HepG2 (cell line): Measurements from ENCODE around the gene CAPN15. TPM values are rescaled to one million over a fixed set of nuclear protein-coding genes. Genes with fewer than 3 reads are reported as not detected.

Experiments used
- ATAC-seq: fragments of 200-7000 bp; cut with Tn5 transposase; 3 replicates; pipeline ENCODE4 v1.9.1; 2020; ENCODE audit warnings: mild to moderate bottlenecking, moderate library complexity
- BruUV-seq: library from RNA; stranded (reverse); fragments of 400-500 nt; replicated peaks from 2 replicates; lab custom pipeline; 2021; lab: Mats Ljungman, UMichigan
- CTCF ChIA-PET: fragments of 300-600 bp; formaldehyde crosslinking; extraction: SDS; loops from one replicate; lab custom pipeline; 2021; ENCODE audit warnings: low total read pairs, inconsistent platforms, low intra/inter-chr PET ratio; lab: Yijun Ruan, JAX
- POLR2A ChIA-PET: fragments of 350-600 bp; sonication (Branson Sonifier 250); formaldehyde crosslinking; loops from one replicate; lab custom pipeline; 2020; ENCODE audit warnings: antibody characterized with exemption, inconsistent platforms; lab: Yijun Ruan, JAX
- DNase-seq: peaks from one replicate; pipeline ENCODE4 v3.0.0-alpha.2; 2015; ENCODE audit warnings: low spot score
- FAIRE-seq: peaks from 3 replicates; lab custom pipeline; 2011; peaks lifted over from hg19 to GRCh38; lab: Jason Lieb, UNC
- H2AFZ ChIP-seq: one replicate; pipeline ENCODE4 v1.6.1; 2011; ENCODE audit warnings: low read length, inconsistent platforms
- H3K27ac ChIP-seq: fragments of 300-600 bp; 3 replicates; pipeline ENCODE4 v1.8.0; 2011; ENCODE audit warnings: mixed run types, mild to moderate bottlenecking, mixed read lengths, low read length, inconsistent platforms; ENCODE audit not compliant: insufficient read depth; ENCODE audit errors: extremely low read length
- H3K27me3 ChIP-seq, 2 experiments: fragments of 200-600 bp in 1 of 2; 2 replicates in 1 of 2; 3 replicates in 1 of 2; pipeline versions ENCODE4 v1.6.0 to v1.8.0; 2011; ENCODE audit warnings: low read length in 2 of 2, mild to moderate bottlenecking in 2 of 2, moderate library complexity in 2 of 2, inconsistent platforms in 1 of 2; ENCODE audit not compliant: insufficient read depth in 2 of 2, control insufficient read depth in 1 of 2
- H3K36me3 ChIP-seq, 2 experiments: fragments of 200-600 bp in 1 of 2; replicated peaks in 1 of 2; 2 replicates in 1 of 2; 3 replicates in 1 of 2; pipeline versions ENCODE4 v1.5.1 to v1.8.0; 2011; ENCODE audit warnings: low read length in 2 of 2, inconsistent platforms in 1 of 2; ENCODE audit not compliant: insufficient read depth in 2 of 2, control insufficient read depth in 1 of 2
- H3K4me1 ChIP-seq: 2 replicates; pipeline ENCODE4 v1.5.1; 2012; ENCODE audit warnings: low read length, inconsistent platforms; ENCODE audit not compliant: insufficient read depth
- H3K4me2 ChIP-seq: 2 replicates; pipeline ENCODE4 v1.6.0; 2011; ENCODE audit warnings: low read depth, low read length, inconsistent platforms
- H3K4me3 ChIP-seq, 3 experiments: fragments of 200-600 bp in 1 of 3; sonication (generic), shearing (Covaris generic) in 1 of 3; replicated peaks in 1 of 3; 2 replicates each; pipeline ENCODE4 v1.5.1; 2011 to 2016; ENCODE audit warnings: low read length in 3 of 3, inconsistent platforms in 2 of 3, low read depth in 2 of 3, mild to moderate bottlenecking in 2 of 3, control low read depth in 1 of 3, mixed read lengths in 1 of 3; ENCODE audit not compliant: insufficient read depth in 1 of 3
- H3K79me2 ChIP-seq: one replicate; pipeline ENCODE4 v1.6.1; 2011; ENCODE audit warnings: low read length, inconsistent platforms; ENCODE audit not compliant: insufficient read depth
- H3K9ac ChIP-seq: 2 replicates; pipeline ENCODE4 v1.6.0; 2011; ENCODE audit warnings: mild to moderate bottlenecking, low read depth, low read length, inconsistent platforms; ENCODE audit not compliant: insufficient read depth
- H3K9me3 ChIP-seq: 2 replicates; pipeline ENCODE4 v1.5.1; 2012; ENCODE audit warnings: mild to moderate bottlenecking, low read length
- H4K20me1 ChIP-seq: 2 replicates; pipeline ENCODE4 v1.6.0; 2011; ENCODE audit warnings: inconsistent platforms, mild to moderate bottlenecking, low read length, moderate library complexity; ENCODE audit not compliant: insufficient read depth
- AKAP8 ChIP-seq: sonication (generic); formaldehyde crosslinking; IDR thresholded peaks from 2 replicates; pipeline ENCODE4 v1.5.1; 2020; ENCODE audit warnings: mild to moderate bottlenecking, missing genetic modification reagents
- CCAR2 ChIP-seq: fragments of 200-400 bp; formaldehyde crosslinking; optimal IDR thresholded peaks from 2 replicates; pipeline ENCODE3; 2018; ENCODE audit warnings: low read depth, mild to moderate bottlenecking, low read length, moderate library complexity
- HNRNPL ChIP-seq: fragments of 200-400 bp; formaldehyde crosslinking; IDR thresholded peaks from 2 replicates; pipeline ENCODE4 v1.6.1; 2017; ENCODE audit warnings: mild to moderate bottlenecking, low read depth, low read length
- KDM2A ChIP-seq: sonication (generic); formaldehyde crosslinking; IDR thresholded peaks from 2 replicates; pipeline ENCODE4 v1.4.0; 2020; ENCODE audit warnings: low read depth, missing genetic modification reagents, borderline replicate concordance
- LCORL ChIP-seq, 2 experiments: fragments of 450-650 bp in 1 of 2; sonication (generic) in 1 of 2; formaldehyde crosslinking in 1 of 2; IDR thresholded peaks; 2 replicates each; pipeline versions ENCODE4 v1.5.0 to v1.6.1; 2017 to 2020; ENCODE audit warnings: antibody characterized with exemption in 1 of 2, missing genetic modification reagents in 1 of 2
- MED1 ChIP-seq: sonication (generic); formaldehyde crosslinking; IDR thresholded peaks from 2 replicates; pipeline ENCODE4 v1.4.0; 2020; ENCODE audit warnings: missing genetic modification reagents
- NFKB2 ChIP-seq: sonication (generic); formaldehyde crosslinking; IDR thresholded peaks from 2 replicates; pipeline ENCODE4 v1.4.0; 2020; ENCODE audit warnings: missing genetic modification reagents, borderline replicate concordance
- REPIN1 ChIP-seq: sonication (generic); formaldehyde crosslinking; IDR thresholded peaks from 2 replicates; pipeline ENCODE4 v1.8.0; 2022; ENCODE audit warnings: missing genetic modification reagents, low read depth, mild to moderate bottlenecking, borderline replicate concordance
- ZNF274 ChIP-seq: sonication (generic); formaldehyde crosslinking; IDR thresholded peaks from 2 replicates; pipeline ENCODE4 v1.5.1; 2020; ENCODE audit warnings: mild to moderate bottlenecking, missing genetic modification reagents
- WGBS: methylation state at CpG from one replicate; pipeline ENCODE4 v1.1.6; 2017; ENCODE audit warnings: low lambda C conversion rate; 5-methylcytosine and 5-hydroxymethylcytosine counted together
- in situ Hi-C: cut with HindIII; loops from 2 replicates; pipeline ENCODE4 v1.10.0; 2017; ENCODE audit warnings: low pct_unique_long_range_greater_than_20kb; ENCODE audit not compliant: extremely low pct_ligation_motif_present
- intact Hi-C: fragments of 100-400 bp; cut with micrococcal nuclease; formaldehyde crosslinking; loops from one replicate; pipeline ENCODE4 v1.10.0; 2022; ENCODE audit not compliant: unreplicated experiment
- polyA plus RNA-seq, 8 experiments: library from polyadenylated mRNA; depleted of rRNA in 3 of 8; stranded (reverse) in 7 of 8; unstranded in 1 of 8; fragments of >200 nt; fragmentation: Illumina TruSeq in 4 of 8; extraction: Trizol in 4 of 8; gene quantifications; 2 replicates each; pipeline versions ENCODE4 v1.2.1 to v1.2.3, GENCODE V29; 2011 to 2016; ENCODE audit warnings: low read depth in 4 of 8, missing spikeins in 1 of 8, mixed read lengths in 1 of 8; ENCODE audit not compliant: insufficient read depth in 1 of 8
- total RNA-seq, 5 experiments: library from RNA; depleted of rRNA; stranded (reverse); fragments of >200 nt; fragmentation: Illumina TruSeq; extraction: Trizol; gene quantifications; 2 replicates each; pipeline ENCODE4 v1.2.3, GENCODE V29; 2016; ENCODE audit warnings: low read depth in 1 of 5

The CAPN15 gene
- total and polyA plus RNA-seq, 2 of the 13 experiments (the other 11 are each of a cell fraction or from before 2014, with no cell fraction given), result 14.9 to 24.5 TPM

DNA sequence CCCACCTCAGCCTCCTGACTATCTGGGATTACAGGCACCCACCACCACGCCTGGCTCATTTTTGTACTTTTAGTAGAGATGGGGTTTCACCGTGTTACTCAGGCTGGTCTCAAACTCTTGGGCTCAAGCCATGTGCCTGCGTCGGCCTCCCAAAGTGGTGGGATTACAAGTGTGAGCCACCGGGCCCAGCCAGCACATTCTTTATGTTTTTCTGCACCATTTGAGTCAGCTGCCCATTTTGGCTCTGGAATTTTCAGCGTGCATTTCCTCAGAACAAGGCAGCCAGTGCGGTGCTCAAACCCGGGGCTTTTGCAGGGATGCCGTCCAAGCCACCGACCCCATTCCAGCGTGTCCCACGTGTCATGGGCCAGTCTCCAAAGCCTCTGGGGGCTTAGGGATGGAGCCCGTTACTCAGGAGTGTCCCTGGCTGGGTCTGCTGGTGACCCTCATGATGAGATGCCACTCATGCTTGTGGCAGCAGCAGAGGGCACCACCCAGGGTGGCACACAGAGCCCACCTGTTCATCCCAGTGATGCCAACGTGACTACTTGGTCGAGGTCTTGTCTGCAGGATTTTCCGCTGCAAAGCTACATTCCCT is 58.6 kb downstream of the CAPN15 start:
- intact Hi-C loops, result loop anchor here (10.0 kb wide), 1 partner anchor 59 kb away; the partner anchor contains the start of genes MCRIP2 and WDR90
- DNase-seq, result no peak
- peaks cover 12% of the 10 kb centered on the region; the same call in 1 of the 2 replicates for H4K20me1 ChIP-seq
- BruUV-seq, result no TSS peak
- CTCF ChIA-PET, result interaction anchor here (1.2 kb wide), 1 partner anchor 195 kb away, joined by 3 read pairs; no protein-coding TSS in a partner anchor
- H3K27me3 ChIP-seq, result no peaks in the 10 kb centered on the region
- POLR2A ChIA-PET, result interaction anchor here (1.2 to 1.5 kb wide), 2 partner anchors 9 to 52 kb away, joined by 3 to 5 read pairs; no protein-coding TSS in a partner anchor
- H3K9ac ChIP-seq, result no peak overlapping the region
- H3K27ac ChIP-seq, result no peak overlapping the region
- in situ Hi-C loops, result no loop called here
- no peaks in the 10 kb centered on the region for H3K9me3 ChIP-seq
- peaks cover 39% of the 10 kb centered on the region for H3K4me1 ChIP-seq
- no peak overlapping the region for H3K4me3 ChIP-seq
- H3K36me3 ChIP-seq, result no peaks in the 10 kb centered on the region
- no peak for FAIRE-seq
- H2AFZ ChIP-seq, result no peak overlapping the region
- 40% methylated on average over 11 of the region's 16 CpGs for WGBS
- TF ChIP-seq CCAR2 (no peak), LCORL (IDR thresholded peaks at IDR 0.05) (no peak), LCORL (CRISPR knock-in tag; IDR thresholded peaks at IDR 0.05) (0 out of 2 replicates have a peak, but pooled peaks have one; percentile 25), NFKB2 (peak; percentile 23; the same call in 1 of the 2 replicates), REPIN1 (0 out of 2 replicates have a peak, but pooled peaks have one; percentile 27), KDM2A (CRISPR knock-in tag) (peak; percentile 40; the same call in 1 of the 2 replicates), AKAP8 (CRISPR knock-in tag) (peak; percentile 75; the same call in 1 of the 2 replicates), ZNF274 (CRISPR knock-in tag) (0 out of 2 replicates have a peak, but pooled peaks have one; percentile 18), MED1 (CRISPR knock-in tag) (no peak), HNRNPL (peak; percentile 68; the same call in 1 of the 2 replicates)
- TF ChIP-seq, all 625 proteins: peak for 7
- no peak overlapping the region for H3K4me2 ChIP-seq
- H3K79me2 ChIP-seq, result peaks cover 20% of the 10 kb centered on the region
- ATAC-seq, result no peak
